Activated T-helper 2 cell treated with anti-CD3 and anti-CD28 coated beads, Interferon-gamma antibody, Interleukin-2, Interleukin-4, amounts not matched to agents 10 μg/mL and 5 μg/mL and 100 μg/mL, durations not matched to agents 14 hours and 24 hours and 36 hours (primary cell): ENCODE data around the gene DGKH. TPM values are rescaled to one million over a fixed set of nuclear protein-coding genes. Genes with fewer than 3 reads are reported as not detected.
"Not testable (repeated sequence)": the region's sequence is repeated elsewhere in the genome, so short reads cannot be mapped to it uniquely, and the experiment has no call there.

Experiments
- DNase-seq: peaks from one replicate; pipeline ENCODE4 v3.0.0; 2021; ENCODE audit warnings: low spot score
- H3K27ac Mint-ChIP-seq: one replicate; pipeline ENCODE4 v1.8.0; 2021; ENCODE audit warnings: mixed read lengths
- H3K27me3 Mint-ChIP-seq: one replicate; pipeline ENCODE4 v1.8.0; 2021; ENCODE audit warnings: low read depth, mixed read lengths
- H3K36me3 Mint-ChIP-seq: one replicate; pipeline ENCODE4 v1.8.0; 2021; ENCODE audit warnings: low read depth, mixed read lengths
- H3K4me1 Mint-ChIP-seq: one replicate; pipeline ENCODE4 v1.8.0; 2021; ENCODE audit warnings: low read depth, mixed read lengths
- H3K4me3 Mint-ChIP-seq: one replicate; pipeline ENCODE4 v1.8.0; 2021; ENCODE audit warnings: low read depth, mild to moderate bottlenecking, moderate library complexity, mixed read lengths
- H3K9me3 Mint-ChIP-seq: one replicate; pipeline ENCODE4 v1.8.0; 2021; ENCODE audit warnings: mixed read lengths
- intact Hi-C: fragments of 100-400 bp; cut with micrococcal nuclease; formaldehyde crosslinking; loops from one replicate; pipeline ENCODE4 v1.15.1; 2023
- total RNA-seq: library from RNA; stranded (reverse); gene quantifications from 2 replicates; pipeline ENCODE4 v1.2.3, GENCODE V29; 2022

The DGKH gene
- total RNA-seq, 1 donor from 2014 or later = 13.7 TPM

- intact Hi-C loops = no loop called here
- Mint-ChIP-seq H3K36me3 (peaks cover 17% of the 10 kb centered on the region), H3K27me3 (no peaks in the 10 kb centered on the region), H3K27ac (no peak overlapping the region), H3K4me3 (no peak overlapping the region), H3K4me1 (peaks cover 10% of the 10 kb centered on the region), H3K9me3 (peaks cover 5% of the 10 kb centered on the region)
- no peak for DNase-seq
These were observed 92.0 kb downstream of the DGKH start for GRCh38 chr13:42140494-42140893.

DNA sequence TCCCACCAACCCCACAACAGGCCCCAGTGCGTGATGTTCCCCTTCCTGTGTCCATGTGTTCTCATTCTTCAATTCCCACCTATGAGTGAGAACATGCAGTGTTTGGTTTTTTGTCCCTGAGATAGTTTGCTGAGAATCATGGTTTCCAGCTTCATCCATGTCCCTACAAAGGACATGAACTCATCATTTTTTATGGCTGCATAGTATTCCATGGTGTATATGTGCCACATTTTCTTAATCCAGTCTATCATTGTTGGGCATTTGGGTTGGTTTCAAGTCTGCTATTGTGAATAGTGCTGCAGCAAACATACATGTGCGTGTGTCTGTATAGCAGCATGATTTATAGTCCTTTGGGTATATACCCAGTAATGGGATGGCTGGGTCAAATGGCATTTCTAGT lies 92.6 kb downstream of the DGKH start:
- H3K27ac Mint-ChIP-seq, intact Hi-C loops, DNase-seq, H3K4me3 Mint-ChIP-seq, H3K27me3 Mint-ChIP-seq, H3K9me3 Mint-ChIP-seq: not testable (repeated sequence)
- Mint-ChIP-seq H3K4me1 (peaks cover 10% of the 10 kb centered on the region), H3K36me3 (peaks cover 17% of the 10 kb centered on the region)

GRCh38 chr13:42146359-42146758 lies 97.9 kb downstream of the DGKH start:
- intact Hi-C loops = no loop called here
- no peaks in the 10 kb centered on the region for H3K27me3 Mint-ChIP-seq
- H3K36me3 Mint-ChIP-seq = peaks cover 6% of the 10 kb centered on the region
- H3K4me3 Mint-ChIP-seq = no peak overlapping the region
- H3K4me1 Mint-ChIP-seq = peaks cover 16% of the 10 kb centered on the region
- H3K9me3 Mint-ChIP-seq = peaks cover 7% of the 10 kb centered on the region
- no peak for DNase-seq
- H3K27ac Mint-ChIP-seq = no peak overlapping the region

DNA sequence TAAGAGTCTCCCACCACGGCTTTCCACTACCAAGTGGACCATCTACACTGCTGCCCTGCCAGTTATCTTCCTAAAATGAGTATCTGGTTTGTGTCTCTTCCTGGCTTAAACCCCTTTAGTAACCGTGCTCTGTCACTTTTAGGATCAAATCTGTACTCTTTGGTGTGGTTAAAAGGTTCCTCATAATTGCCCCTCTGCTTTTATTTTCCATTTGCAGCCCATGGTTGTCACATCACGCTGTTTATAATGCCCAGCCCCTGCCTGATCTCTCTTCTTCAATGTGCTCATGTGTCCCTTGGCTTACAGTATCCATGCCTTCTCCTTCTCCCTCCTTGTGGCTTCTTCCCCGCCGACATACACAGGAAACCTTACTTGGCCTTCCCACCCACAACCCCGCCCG lies 100.1 kb downstream of the DGKH start:
- intact Hi-C loops = no loop called here
- H3K36me3 Mint-ChIP-seq = peaks cover 8% of the 10 kb centered on the region
- H3K9me3 Mint-ChIP-seq = peaks cover 3% of the 10 kb centered on the region
- no peak overlapping the region for H3K4me3 Mint-ChIP-seq
- no peak overlapping the region for H3K27ac Mint-ChIP-seq
- H3K4me1 Mint-ChIP-seq = peaks cover 23% of the 10 kb centered on the region
- no peak for DNase-seq
- no peaks in the 10 kb centered on the region for H3K27me3 Mint-ChIP-seq

DNA sequence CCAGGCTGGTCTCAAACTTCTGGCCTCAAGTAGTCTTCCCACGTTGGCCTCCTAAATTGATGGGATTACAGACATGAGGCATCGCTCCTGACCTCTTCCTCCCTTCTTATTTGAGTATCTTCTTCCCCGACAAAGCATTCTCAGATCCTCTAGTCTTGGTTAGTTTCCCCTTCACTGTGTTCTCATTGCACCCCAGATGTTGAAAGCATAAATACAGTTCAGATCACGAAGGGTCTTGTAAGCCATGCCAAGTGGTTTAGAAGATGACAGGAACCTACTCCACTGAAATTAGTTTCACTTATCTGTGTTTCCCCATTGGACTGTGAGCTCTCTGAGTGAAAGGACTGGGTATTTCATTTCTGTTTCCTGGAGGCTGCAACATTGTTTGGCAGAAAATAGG lies 100.7 kb downstream of the DGKH start:
- peaks cover 24% of the 10 kb centered on the region for H3K4me1 Mint-ChIP-seq
- no peaks in the 10 kb centered on the region for H3K27me3 Mint-ChIP-seq
- H3K9me3 Mint-ChIP-seq = peaks cover 3% of the 10 kb centered on the region
- H3K36me3 Mint-ChIP-seq = peaks cover 8% of the 10 kb centered on the region
- intact Hi-C loops = no loop called here
- DNase-seq = no peak
- no peak overlapping the region for H3K27ac Mint-ChIP-seq
- no peak overlapping the region for H3K4me3 Mint-ChIP-seq

DNA sequence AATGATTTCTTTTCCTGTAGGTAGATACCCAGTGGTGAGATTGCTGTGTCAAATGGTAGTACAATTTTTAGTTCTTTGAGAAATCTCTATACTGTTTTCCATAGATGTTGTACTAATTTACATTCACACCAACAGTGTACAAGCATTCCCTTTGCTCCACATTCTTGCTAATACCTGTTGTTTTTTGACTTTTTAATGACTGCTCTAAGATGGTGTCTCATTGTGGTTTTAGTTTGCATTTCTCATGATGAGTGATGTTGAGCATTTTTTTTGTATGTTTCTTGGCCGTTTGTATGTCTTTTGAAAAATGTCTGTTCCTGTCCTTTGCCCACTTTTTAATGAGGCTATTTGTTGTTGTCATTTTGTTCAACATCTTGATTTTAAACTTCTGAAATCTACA lies 103.3 kb downstream of the DGKH start:
- H3K27me3 Mint-ChIP-seq = no peaks in the 10 kb centered on the region
- H3K27ac Mint-ChIP-seq = no peak overlapping the region
- intact Hi-C loops = no loop called here
- H3K4me3 Mint-ChIP-seq = no peak overlapping the region
- H3K9me3 Mint-ChIP-seq = peaks cover 3% of the 10 kb centered on the region
- H3K4me1 Mint-ChIP-seq = peaks cover 24% of the 10 kb centered on the region
- H3K36me3 Mint-ChIP-seq = peaks cover 11% of the 10 kb centered on the region
- DNase-seq = no peak

DNA sequence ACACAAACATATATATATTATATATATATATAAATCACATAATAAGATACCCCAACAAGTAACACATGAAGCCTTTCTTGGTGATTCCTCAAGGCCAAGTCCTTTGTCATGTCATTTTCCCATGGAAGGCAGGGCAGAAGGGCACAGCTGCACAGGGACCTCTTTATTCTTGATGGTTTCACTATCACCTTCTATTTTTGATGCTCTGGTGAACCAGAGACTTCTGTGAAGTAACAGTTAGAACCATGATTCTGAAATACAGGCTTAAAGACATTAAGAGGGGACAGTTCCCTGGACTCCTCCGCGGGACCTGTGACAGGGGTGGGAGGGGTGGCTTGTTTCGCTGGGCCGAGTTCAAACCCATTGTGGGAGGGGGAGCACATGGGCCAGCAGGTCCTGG lies 104.0 kb downstream of the DGKH start:
- no peak for DNase-seq
- Mint-ChIP-seq H3K4me1 (peaks cover 24% of the 10 kb centered on the region), H3K4me3 (no peak overlapping the region), H3K36me3 (peaks cover 11% of the 10 kb centered on the region), H3K27me3 (no peaks in the 10 kb centered on the region), H3K27ac (no peak overlapping the region), H3K9me3 (peaks cover 3% of the 10 kb centered on the region)
- intact Hi-C loops = no loop called here

DNA sequence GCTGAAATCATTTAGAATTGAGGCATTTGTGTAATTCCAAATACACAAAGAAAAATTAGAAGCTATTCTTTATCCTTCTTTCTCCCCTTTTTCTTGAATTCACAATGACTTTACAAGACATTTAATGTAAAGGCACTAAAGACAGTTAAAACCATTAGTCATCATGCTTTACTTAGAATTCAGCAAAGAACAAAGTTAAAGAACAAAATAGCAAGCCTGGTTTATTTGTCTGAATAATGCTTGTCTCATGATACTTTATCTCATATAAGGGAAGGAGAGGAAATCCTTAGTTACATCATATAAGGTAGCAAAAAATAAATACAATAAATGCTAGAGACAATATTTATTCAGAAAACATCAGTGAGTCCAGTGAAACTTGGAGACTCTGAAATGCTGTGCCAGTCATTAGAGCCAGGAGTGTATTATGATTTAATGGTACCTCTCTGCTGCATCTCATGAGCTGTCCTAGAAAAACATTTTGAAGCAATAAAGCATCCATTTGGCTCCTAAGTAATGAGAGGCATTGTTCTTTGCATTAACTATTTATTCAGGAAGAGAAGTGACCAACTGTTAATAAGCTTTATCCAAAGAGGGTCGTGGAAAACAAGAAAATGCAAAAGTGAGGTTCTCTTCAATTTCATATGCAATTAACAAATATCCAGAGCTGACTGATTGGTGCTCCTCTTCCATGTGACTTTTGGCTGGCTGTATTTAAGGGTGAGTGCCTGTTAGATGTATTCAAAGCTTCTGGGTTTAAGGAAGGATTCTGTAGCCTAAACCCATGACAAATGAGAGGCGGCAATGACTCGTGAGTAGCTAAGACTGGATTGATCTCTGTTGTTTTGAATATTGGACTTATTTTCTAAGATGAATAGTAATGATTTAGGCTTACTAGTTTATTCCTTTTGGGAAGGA lies 105.0 kb downstream of the DGKH start:
- Mint-ChIP-seq H3K9me3 (peaks cover 3% of the 10 kb centered on the region), H3K36me3 (peaks cover 13% of the 10 kb centered on the region), H3K27me3 (no peaks in the 10 kb centered on the region), H3K27ac (no peak overlapping the region), H3K4me1 (peaks cover 20% of the 10 kb centered on the region), H3K4me3 (no peak overlapping the region)
- intact Hi-C loops = no loop called here
- no peak for DNase-seq

DNA sequence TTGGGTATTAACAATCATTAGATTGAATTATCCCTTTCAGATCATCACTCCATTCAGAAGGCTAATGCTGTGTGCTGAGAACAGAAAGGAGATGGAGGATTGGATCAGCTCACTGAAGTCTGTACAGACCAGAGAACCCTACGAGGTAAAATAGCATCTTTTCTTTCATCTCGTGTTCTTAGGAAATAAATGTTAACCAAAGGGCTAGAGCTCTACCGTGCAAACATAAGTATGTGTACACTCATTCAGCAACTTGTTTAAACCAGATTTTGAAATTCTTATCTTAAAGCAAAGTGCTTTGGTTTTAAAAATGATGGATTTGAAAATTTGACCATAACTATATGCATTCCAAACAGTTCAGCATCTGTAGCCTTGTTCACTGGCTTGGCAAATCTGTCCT lies 106.8 kb downstream of the DGKH start:
- Mint-ChIP-seq H3K9me3 (peaks cover 3% of the 10 kb centered on the region), H3K4me1 (peaks cover 10% of the 10 kb centered on the region), H3K27me3 (no peaks in the 10 kb centered on the region), H3K27ac (no peak overlapping the region), H3K36me3 (peaks cover 23% of the 10 kb centered on the region), H3K4me3 (no peak overlapping the region)
- DNase-seq = no peak
- intact Hi-C loops = no loop called here

- H3K27ac Mint-ChIP-seq, DNase-seq, H3K4me3 Mint-ChIP-seq, intact Hi-C loops, H3K27me3 Mint-ChIP-seq, H3K9me3 Mint-ChIP-seq, H3K4me1 Mint-ChIP-seq: not testable (repeated sequence)
- peaks cover 55% of the 10 kb centered on the region for H3K36me3 Mint-ChIP-seq
These were observed 114.9 kb downstream of the DGKH start for GRCh38 chr13:42163338-42163737.

- DNase-seq, H3K27me3 Mint-ChIP-seq, intact Hi-C loops, H3K4me3 Mint-ChIP-seq, H3K9me3 Mint-ChIP-seq, H3K27ac Mint-ChIP-seq, H3K4me1 Mint-ChIP-seq: not testable (repeated sequence)
- H3K36me3 Mint-ChIP-seq = peaks cover 54% of the 10 kb centered on the region
These were observed 115.5 kb downstream of the DGKH start for GRCh38 chr13:42163910-42164309.

DNA sequence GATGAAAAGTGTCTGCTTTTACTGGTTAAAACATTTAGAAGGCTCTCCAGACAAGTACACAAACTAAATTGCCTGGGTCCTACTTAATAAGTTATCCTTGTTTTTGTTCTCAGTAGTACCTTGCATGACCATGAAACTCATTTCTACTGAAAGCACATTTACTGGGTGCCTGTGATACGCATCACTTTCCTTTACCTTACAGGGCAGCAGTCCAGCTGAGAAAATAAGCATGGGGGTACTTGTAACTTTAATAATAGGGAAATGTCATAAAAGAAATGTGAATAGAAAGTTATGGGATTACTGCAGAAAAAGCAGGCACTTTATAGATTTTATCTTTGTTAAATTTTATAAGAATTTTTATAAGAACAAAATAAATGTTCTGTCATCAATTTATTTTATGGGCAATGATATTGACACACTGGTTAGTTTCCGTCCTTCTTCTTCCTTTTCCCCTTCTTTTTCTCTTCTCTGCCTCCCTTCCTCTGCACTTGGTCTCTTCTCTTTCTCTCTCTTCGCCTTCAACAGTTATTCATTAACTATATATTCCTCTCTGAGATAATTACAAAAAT lies 116.2 kb downstream of the DGKH start:
- no peak overlapping the region for H3K4me3 Mint-ChIP-seq
- H3K4me1 Mint-ChIP-seq = peaks cover 3% of the 10 kb centered on the region
- no peaks in the 10 kb centered on the region for H3K9me3 Mint-ChIP-seq
- no peak overlapping the region for H3K27ac Mint-ChIP-seq
- no peak for DNase-seq
- no peaks in the 10 kb centered on the region for H3K27me3 Mint-ChIP-seq
- intact Hi-C loops = no loop called here
- peaks cover 60% of the 10 kb centered on the region for H3K36me3 Mint-ChIP-seq

- Mint-ChIP-seq H3K4me3 (no peak overlapping the region), H3K27ac (no peak overlapping the region), H3K9me3 (no peaks in the 10 kb centered on the region), H3K4me1 (peaks cover 3% of the 10 kb centered on the region), H3K27me3 (no peaks in the 10 kb centered on the region), H3K36me3 (peaks cover 38% of the 10 kb centered on the region)
- no peak for DNase-seq
- intact Hi-C loops = no loop called here
These were observed 120.0 kb downstream of the DGKH start for GRCh38 chr13:42168496-42168895.
